OCI-LY7 (cell line): Measurements from ENCODE around the gene EIF4ENIF1. TPM values are rescaled to one million over a fixed set of nuclear protein-coding genes. Genes with fewer than 3 reads are reported as not detected.
A peak's percentile ranks its signal among the peaks of the same experiment; 100 is the strongest.
"Not testable (repeated sequence)": the region's sequence is repeated elsewhere in the genome, so short reads cannot be mapped to it uniquely, and the experiment has no call there.

Source experiments
- BruUV-seq: library from RNA; stranded (reverse); fragments of 400-500 nt; replicated peaks from 2 replicates; lab custom pipeline; 2021; lab: Mats Ljungman, UMichigan
- CTCF ChIA-PET: fragments of 300-600 bp; sonication (Branson Sonifier 250); formaldehyde crosslinking; loops from one replicate; lab custom pipeline; 2022; ENCODE audit warnings: antibody characterized with exemption; ENCODE audit not compliant: unreplicated experiment; lab: Charles Lee
- POLR2A ChIA-PET: fragments of 300-600 bp; sonication (Branson Sonifier 250); formaldehyde crosslinking; loops from one replicate; lab custom pipeline; 2022; ENCODE audit warnings: antibody characterized with exemption; lab: Charles Lee
- DNase-seq: peaks from one replicate; pipeline ENCODE4 v3.0.0-alpha.2; 2015; ENCODE audit warnings: low spot score
- H2AFZ ChIP-seq: fragments of 200-600 bp; sonication (generic), shearing (Covaris generic); 2 replicates; pipeline ENCODE4 v1.6.1; 2014; ENCODE audit warnings: mild to moderate bottlenecking, antibody characterized with exemption, low read length, moderate library complexity
- H3K27ac ChIP-seq: fragments of 200-600 bp; sonication (generic); 2 replicates; pipeline ENCODE4 v1.5.1; 2014; ENCODE audit warnings: mixed run types, low read depth, mild to moderate bottlenecking, moderate library complexity, low read length, inconsistent platforms; ENCODE audit not compliant: poor library complexity, severe bottlenecking
- H3K36me3 ChIP-seq: fragments of 200-600 bp; sonication (generic); 2 replicates; pipeline ENCODE4 v1.6.1; 2014; ENCODE audit warnings: mild to moderate bottlenecking, antibody characterized with exemption, low read length, moderate library complexity, mixed read lengths; ENCODE audit not compliant: insufficient read depth
- H3K4me1 ChIP-seq: fragments of 200-600 bp; sonication (generic); 2 replicates; pipeline ENCODE4 v1.5.1; 2014; ENCODE audit warnings: mild to moderate bottlenecking, low read length; ENCODE audit not compliant: insufficient read depth, poor library complexity, severe bottlenecking
- H3K4me2 ChIP-seq: fragments of 200-600 bp; sonication (generic); 2 replicates; pipeline ENCODE4 v1.6.1; 2014; ENCODE audit warnings: mild to moderate bottlenecking, low read length
- H3K4me3 ChIP-seq: fragments of 200-600 bp; sonication (generic); 2 replicates; pipeline ENCODE4 v1.5.1; 2014; ENCODE audit warnings: mild to moderate bottlenecking, low read depth, low read length; ENCODE audit not compliant: poor library complexity, severe bottlenecking
- H3K79me2 ChIP-seq: fragments of 200-600 bp; sonication (generic); 2 replicates; pipeline ENCODE4 v1.6.1; 2016; ENCODE audit warnings: low read depth, mild to moderate bottlenecking, low read length, moderate library complexity, mixed read lengths; ENCODE audit not compliant: insufficient read depth
- H3K9me2 ChIP-seq: fragments of 200-600 bp; sonication (generic); 2 replicates; pipeline ENCODE4 v1.6.1; 2016; ENCODE audit warnings: mild to moderate bottlenecking, low read length, mixed read lengths; ENCODE audit not compliant: insufficient read depth
- H3K9me3 ChIP-seq: fragments of 200-600 bp; sonication (generic); 2 replicates; pipeline ENCODE4 v1.6.1; 2014; ENCODE audit warnings: mild to moderate bottlenecking, mixed run types, low read length, mixed read lengths
- H4K20me1 ChIP-seq: fragments of 200-600 bp; sonication (generic); 2 replicates; pipeline ENCODE4 v1.6.1; 2014; ENCODE audit warnings: mild to moderate bottlenecking, antibody characterized with exemption, low read length, moderate library complexity, mixed read lengths; ENCODE audit not compliant: insufficient read depth
- CTCF ChIP-seq: fragments of 200-600 bp; sonication (generic); conservative IDR thresholded peaks from 2 replicates; pipeline ENCODE4 v1.5.1; 2014; ENCODE audit warnings: mild to moderate bottlenecking, antibody characterized with exemption, low read length, moderate library complexity, mixed read lengths
- EZH2phosphoT487 ChIP-seq: fragments of 200-600 bp; sonication (generic); IDR thresholded peaks from 2 replicates; pipeline ENCODE4 v1.6.1; 2018; ENCODE audit warnings: low read depth, borderline replicate concordance, mild to moderate bottlenecking, mixed run types, antibody characterized with exemption, low read length, moderate library complexity, mixed read lengths
- intact Hi-C: fragments of 100-400 bp; cut with micrococcal nuclease; formaldehyde crosslinking; loops from one replicate; pipeline ENCODE4 v1.10.0; 2022; ENCODE audit not compliant: unreplicated experiment
- total RNA-seq, 2 experiments: library from RNA; depleted of rRNA in 1 of 2; stranded (reverse); fragments of >200 nt in 1 of 2; shearing (Covaris generic) in 1 of 2; gene quantifications; 2 replicates each; pipeline ENCODE4 v1.2.3, GENCODE V29; 2014 to 2022

EIF4ENIF1 gene
- total RNA-seq, 2 experiments from 2014 or later: 18.1 to 40.3 TPM

GRCh38 chr22:31425331-31426050 lies 64.2 kb downstream of the EIF4ENIF1 start:
- no peak overlapping the region for H2AFZ ChIP-seq
- H3K4me2 ChIP-seq: no peak overlapping the region
- no peaks in the 10 kb centered on the region for H3K4me1 ChIP-seq
- no peak overlapping the region for H3K4me3 ChIP-seq
- DNase-seq: no peak
- H3K9me2 ChIP-seq: no peaks in the 10 kb centered on the region
- ChIA-PET POLR2A (no interaction called here), CTCF (no interaction called here)
- H3K36me3 ChIP-seq: peaks cover 100% of the 10 kb centered on the region
- H3K79me2 ChIP-seq: no peaks in the 10 kb centered on the region
- no TSS peak for BruUV-seq
- no peaks in the 10 kb centered on the region; the same call in 1 of the 2 replicates for H4K20me1 ChIP-seq
- H3K27ac ChIP-seq: no peak overlapping the region
- no peak for TF ChIP-seq EZH2phosphoT487
- TF ChIP-seq CTCF: no peak
- intact Hi-C loops: no loop called here
- no peaks in the 10 kb centered on the region for H3K9me3 ChIP-seq

- CTCF ChIA-PET, intact Hi-C loops, H3K4me3 ChIP-seq, DNase-seq, BruUV-seq, H3K4me2 ChIP-seq, H4K20me1 ChIP-seq, H3K9me3 ChIP-seq, H2AFZ ChIP-seq, POLR2A ChIA-PET, H3K27ac ChIP-seq, H3K9me2 ChIP-seq: not testable (repeated sequence)
- Histone ChIP-seq H3K79me2 (peaks cover 64% of the 10 kb centered on the region), H3K4me1 (peaks cover 21% of the 10 kb centered on the region), H3K36me3 (peaks cover 63% of the 10 kb centered on the region)
These were observed 87.3 kb downstream of the EIF4ENIF1 start for GRCh38 chr22:31402350-31402749.

- TF ChIP-seq CTCF (no peak), EZH2phosphoT487 (no peak)
- Histone ChIP-seq H4K20me1 (no peaks in the 10 kb centered on the region), H3K79me2 (peaks cover 47% of the 10 kb centered on the region), H3K9me3 (no peaks in the 10 kb centered on the region), H3K4me3 (peak overlapping the region; percentile 92), H3K4me2 (peak overlapping the region; percentile 75), H3K4me1 (peaks cover 21% of the 10 kb centered on the region), H2AFZ (peak overlapping the region; percentile 60; the same call in 1 of the 2 replicates), H3K36me3 (peaks cover 41% of the 10 kb centered on the region), H3K9me2 (no peaks in the 10 kb centered on the region), H3K27ac (peak overlapping the region; percentile 54)
- intact Hi-C loops: no loop called here
- ChIA-PET POLR2A (interaction anchor here (0.6 to 0.9 kb wide), 2 partner anchors 19 to 53 kb away, joined by 3 to 4 read pairs; partner anchors contain the start of gene PATZ1), CTCF (no interaction called here)
- no TSS peak for BruUV-seq
- DNase-seq: no peak
These were observed 89.6 kb downstream of the EIF4ENIF1 start for GRCh38 chr22:31400023-31400397.
